Endothelial cell of umbilical vein (primary cell): ENCODE measurements around the gene PCDHGA1. TPM values are rescaled to one million over a fixed set of nuclear protein-coding genes. Genes with fewer than 3 reads are reported as not detected.

Experiments
- BruUV-seq: library from RNA; stranded (reverse); fragments of 400-500 nt; replicated peaks from 2 replicates; lab custom pipeline; 2021; lab: Mats Ljungman, UMichigan
- CTCF ChIA-PET: fragments of 300-600, 350-600 bp; sonication (Branson Sonifier 250); formaldehyde crosslinking; loops from one replicate; lab custom pipeline; 2021; ENCODE audit warnings: antibody characterized with exemption, inconsistent platforms; lab: Charles Lee
- POLR2A ChIA-PET: fragments of 300-600, 350-600 bp; sonication (Branson Sonifier 250); formaldehyde crosslinking; loops from one replicate; lab custom pipeline; 2021; ENCODE audit warnings: antibody characterized with exemption, inconsistent platforms; lab: Charles Lee
- DNase-seq: peaks from one replicate; pipeline ENCODE4 v3.0.0-alpha.2; 2011; ENCODE audit warnings: low read depth, low spot score
- FAIRE-seq: peaks from 2 replicates; lab custom pipeline; 2011; peaks lifted over from hg19 to GRCh38; lab: Jason Lieb, UNC
- H2AFZ ChIP-seq: 2 replicates; pipeline ENCODE4 v1.6.0; 2012; ENCODE audit warnings: low read depth, low read length, control low read depth, inconsistent platforms
- H3K27ac ChIP-seq: 2 replicates; pipeline ENCODE4 v1.5.1; 2011; ENCODE audit warnings: low read depth, mild to moderate bottlenecking, control low read depth, low read length, moderate library complexity; ENCODE audit not compliant: insufficient read depth
- H3K27me3 ChIP-seq, 2 experiments: 2 replicates each; pipeline versions ENCODE4 v1.6.0 to v1.6.1; 2011; ENCODE audit warnings: low read length in 2 of 2, mixed read lengths in 1 of 2; ENCODE audit not compliant: control insufficient read depth in 2 of 2, insufficient read depth in 2 of 2
- H3K36me3 ChIP-seq, 2 experiments: 2 replicates in 1 of 2; 3 replicates in 1 of 2; pipeline ENCODE4 v1.5.1; 2011; ENCODE audit warnings: low read length in 2 of 2, mild to moderate bottlenecking in 1 of 2, moderate library complexity in 1 of 2; ENCODE audit not compliant: control insufficient read depth in 2 of 2, insufficient read depth in 2 of 2; ENCODE audit errors: extremely low read depth in 1 of 2
- H3K4me1 ChIP-seq: 3 replicates; pipeline ENCODE4 v1.5.1; 2011; ENCODE audit warnings: mild to moderate bottlenecking, low read length; ENCODE audit not compliant: control insufficient read depth, insufficient read depth; ENCODE audit errors: extremely low read depth
- H3K4me2 ChIP-seq: 2 replicates; pipeline ENCODE4 v1.6.1; 2011; ENCODE audit warnings: low read length, control low read depth, mixed read lengths; ENCODE audit not compliant: insufficient read depth
- H3K4me3 ChIP-seq, 3 experiments: fragments of 200-600 bp in 1 of 3; sonication (generic), shearing (Covaris generic) in 1 of 3; replicated peaks in 1 of 3; 2 replicates each; pipeline ENCODE4 v1.5.1; 2011 to 2016; ENCODE audit warnings: control low read depth in 3 of 3, low read length in 3 of 3, mild to moderate bottlenecking in 2 of 3, inconsistent platforms in 1 of 3, low read depth in 1 of 3, moderate library complexity in 1 of 3; ENCODE audit not compliant: insufficient read depth in 1 of 3
- H3K79me2 ChIP-seq: 2 replicates; pipeline ENCODE4 v1.6.0; 2012; ENCODE audit warnings: low read length, inconsistent platforms; ENCODE audit not compliant: control insufficient read depth, insufficient read depth
- H3K9ac ChIP-seq: replicated peaks from 2 replicates; pipeline ENCODE3; 2011; ENCODE audit warnings: low read length, control low read depth; ENCODE audit not compliant: insufficient read depth; ENCODE audit errors: extremely low read depth
- H3K9me1 ChIP-seq: replicated peaks from 3 replicates; pipeline ENCODE4 v1.6.0; 2011; ENCODE audit warnings: mild to moderate bottlenecking, low read length; ENCODE audit not compliant: control insufficient read depth, insufficient read depth; ENCODE audit errors: extremely low read depth
- H3K9me3 ChIP-seq: replicated peaks from 2 replicates; pipeline ENCODE4 v1.5.1; 2012; ENCODE audit warnings: low read length, inconsistent platforms; ENCODE audit not compliant: control insufficient read depth, insufficient read depth
- H4K20me1 ChIP-seq: replicated peaks from 2 replicates; pipeline ENCODE3; 2011; ENCODE audit warnings: mild to moderate bottlenecking, low read length; ENCODE audit not compliant: control insufficient read depth, insufficient read depth; ENCODE audit errors: extremely low read depth
- CTCF ChIP-seq, 2 donors: IDR thresholded peaks; 1 replicate in 1 of 2; 2 replicates in 1 of 2; pipeline ENCODE4 v1.5.1; 2011; ENCODE audit warnings: low read length in 2 of 2, mild to moderate bottlenecking in 2 of 2, moderate library complexity in 2 of 2, control low read depth in 1 of 2, inconsistent platforms in 1 of 2, low read depth in 1 of 2; ENCODE audit not compliant: insufficient read depth in 1 of 2; ENCODE audit errors: extremely low read depth in 1 of 2
- EZH2 ChIP-seq: IDR thresholded peaks from 2 replicates; pipeline ENCODE4 v1.6.1; 2012; ENCODE audit warnings: borderline replicate concordance, low read depth, mild to moderate bottlenecking, moderate library complexity, low read length, inconsistent platforms; ENCODE audit not compliant: severe bottlenecking
- FOS ChIP-seq: IDR thresholded peaks from 2 replicates; pipeline ENCODE4 v1.6.1; 2011; ENCODE audit warnings: mild to moderate bottlenecking, low read length, moderate library complexity, borderline replicate concordance; ENCODE audit not compliant: insufficient read depth
- GATA2 ChIP-seq: IDR thresholded peaks from 2 replicates; pipeline ENCODE4 v1.7.0; 2011; ENCODE audit warnings: low read depth, mild to moderate bottlenecking, moderate library complexity, mixed read lengths, low read length; ENCODE audit not compliant: insufficient read length, insufficient read depth
- JUN ChIP-seq: IDR thresholded peaks from 2 replicates; pipeline ENCODE4 v1.6.1; 2011; ENCODE audit warnings: borderline replicate concordance, low read depth; ENCODE audit not compliant: insufficient read length, insufficient read depth
- MAX ChIP-seq: IDR thresholded peaks from 2 replicates; pipeline ENCODE4 v1.6.1; 2011; ENCODE audit not compliant: insufficient read depth, insufficient read length
- MYC ChIP-seq: IDR thresholded peaks from one replicate; pipeline ENCODE4 v1.6.1; 2011; ENCODE audit warnings: mild to moderate bottlenecking, low read depth, low read length
- POLR2A ChIP-seq: IDR thresholded peaks from 2 replicates; pipeline ENCODE4 v1.6.1; 2012; ENCODE audit warnings: low read depth, mild to moderate bottlenecking, control low read depth, low read length
- POLR2AphosphoS5 ChIP-seq: IDR thresholded peaks from 2 replicates; pipeline ENCODE4 v1.6.1; 2012; ENCODE audit warnings: low read depth, mild to moderate bottlenecking, control low read depth, low read length, moderate library complexity; ENCODE audit not compliant: insufficient read depth
- dilution Hi-C: fragments of 300-500 bp; cut with MboI; formaldehyde crosslinking; loops from one replicate; pipeline ENCODE4 v1.15.0; 2019; ENCODE audit warnings: low sequenced_read_pairs; ENCODE audit not compliant: extremely low pct_ligation_motif_present
- intact Hi-C: fragments of 100-400 bp; cut with micrococcal nuclease; formaldehyde crosslinking; loops from one replicate; pipeline ENCODE4 v1.10.0; 2022
- polyA plus RNA-seq, 4 experiments: library from polyadenylated mRNA; depleted of rRNA in 3 of 4; stranded (reverse) in 3 of 4; unstranded in 1 of 4; fragments of >200 nt; gene quantifications; 2 replicates each; pipeline versions ENCODE4 v1.2.1 to v1.2.3, GENCODE V29; 2011 to 2012; ENCODE audit warnings: missing spikeins in 1 of 4
- total RNA-seq: library from RNA; stranded (reverse); gene quantifications from 2 replicates; pipeline ENCODE4 v1.2.3, GENCODE V29; 2021

The PCDHGA1 gene
- total and polyA plus RNA-seq, 2 donors (not counting 3 experiments of a cell fraction or from before 2014, with no cell fraction given) = 0.22 to 0.44 TPM

- dilution Hi-C loops = no loop called here
- DNase-seq = no peak
- no peaks in the 10 kb centered on the region for H3K4me1 ChIP-seq
- no peak overlapping the region for H2AFZ ChIP-seq
- no peaks in the 10 kb centered on the region for H3K9me1 ChIP-seq
- H4K20me1 ChIP-seq = no peaks in the 10 kb centered on the region
- H3K4me3 ChIP-seq = no peak overlapping the region
- H3K4me2 ChIP-seq = no peak overlapping the region
- no peak for TF ChIP-seq POLR2AphosphoS5
- TF ChIP-seq MAX = no peak
- BruUV-seq = no TSS peak
- POLR2A ChIA-PET = no interaction called here
- H3K27ac ChIP-seq = no peak overlapping the region
- intact Hi-C loops = no loop called here
- H3K9me3 ChIP-seq = no peaks in the 10 kb centered on the region
- no peak for FAIRE-seq
- H3K36me3 ChIP-seq = no peaks in the 10 kb centered on the region
- H3K9ac ChIP-seq = no peak overlapping the region
- no peaks in the 10 kb centered on the region for H3K79me2 ChIP-seq
- CTCF ChIA-PET = interaction anchor here (0.6 to 2.7 kb wide), 5 partner anchors 9 to 121 kb away, joined by 3 to 18 read pairs (median 3); partner anchors contain the start of genes PCDHGA12 and PCDHGA6
- H3K27me3 ChIP-seq = peaks cover 10 to 25% of the 10 kb centered on the region in 2 experiments
Measured at GRCh38 chr5:141494761-141495452, 164.6 kb downstream of the PCDHGA1 start.

GRCh38 chr5:141495453-141495811, 165.1 kb downstream of the PCDHGA1 start:
- Histone ChIP-seq H3K9me3 (no peaks in the 10 kb centered on the region), H4K20me1 (no peaks in the 10 kb centered on the region), H3K9me1 (no peaks in the 10 kb centered on the region), H3K4me3 (no peak overlapping the region), H3K79me2 (no peaks in the 10 kb centered on the region), H3K4me1 (no peaks in the 10 kb centered on the region), H3K36me3 (no peaks in the 10 kb centered on the region), H3K9ac (no peak overlapping the region), H2AFZ (no peak overlapping the region), H3K4me2 (no peak overlapping the region), H3K27me3 (peaks cover 10 to 23% of the 10 kb centered on the region in 2 experiments), H3K27ac (no peak overlapping the region)
- FAIRE-seq = no peak
- TF ChIP-seq FOS (no peak), CTCF (IDR thresholded peaks at IDR 0.05; ENCODE audit: extremely low read depth in 1 of 2, insufficient read depth in 1 of 2, low read depth in 1 of 2, low read length in 2 of 2) (no peak), JUN (no peak), EZH2 (no peak), MAX (no peak), POLR2A (no peak), GATA2 (no peak), POLR2AphosphoS5 (no peak), MYC (no peak)
- no TSS peak for BruUV-seq
- ChIA-PET POLR2A (no interaction called here), CTCF (interaction anchor here (0.6 to 2.7 kb wide), 2 partner anchors 12 to 65 kb away, joined by 3 to 18 read pairs; partner anchors contain the start of gene PCDHGA12)
- no peak for DNase-seq
- dilution Hi-C loops (no loop called here), intact Hi-C loops (no loop called here)
